ENCODE measurements around the gene GLYAT. TPM values are rescaled to one million over a fixed set of nuclear protein-coding genes. Genes with fewer than 3 reads are reported as not detected.

Gene GLYAT
- total and polyA plus RNA-seq, 2 donors (not counting 1 experiment from before 2014, with no cell fraction given): not detected

DNA sequence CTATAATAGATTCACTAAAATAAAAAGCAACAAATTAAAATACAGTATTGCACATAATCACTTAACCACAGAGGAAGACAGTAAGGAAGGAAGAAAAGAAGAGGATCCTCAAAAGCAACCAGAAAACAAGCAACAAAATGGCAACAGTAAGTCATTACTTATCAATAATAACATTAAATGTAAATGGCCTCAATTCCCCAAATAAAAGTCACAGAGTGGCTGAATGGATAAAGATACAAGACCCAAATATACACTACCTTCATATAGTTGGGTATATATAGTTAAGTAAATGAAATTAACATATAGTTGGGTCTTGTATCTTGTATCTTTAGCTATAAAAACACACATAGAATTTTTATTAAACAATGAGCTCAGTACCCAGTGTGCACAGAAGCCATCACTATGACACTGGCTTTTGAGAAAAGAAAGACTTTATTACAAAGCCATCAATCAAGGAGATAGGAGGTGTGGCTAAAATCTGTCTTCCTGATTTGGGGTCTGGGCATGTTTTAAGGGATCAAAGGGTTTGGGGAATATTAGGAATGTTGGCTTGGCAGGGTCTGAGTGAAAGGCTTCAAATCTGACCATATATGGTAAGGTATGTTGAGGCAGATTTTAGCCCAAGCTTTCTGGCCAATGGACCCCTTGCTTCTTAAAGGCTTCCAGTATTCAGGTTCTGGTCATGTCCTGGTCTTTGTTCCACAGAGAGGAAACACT is 13.4 kb upstream of the GLYAT start:
- Histone ChIP-seq H3K79me2 (ENCODE audit: control insufficient read depth, insufficient read depth, low read length) (no peaks in the 10 kb centered on the region), H3K27ac (ENCODE audit: insufficient read depth, low read length) (no peak overlapping the region), H3K4me1 (ENCODE audit: control insufficient read depth, extremely low read depth, insufficient read depth, low read length) (no peaks in the 10 kb centered on the region), H3K9ac (ENCODE audit: insufficient read depth, low read length) (no peak overlapping the region), H4K20me1 (ENCODE audit: control insufficient read depth, extremely low read depth, insufficient read depth, low read length) (no peaks in the 10 kb centered on the region), H3K36me3 (ENCODE audit: control insufficient read depth, insufficient read depth, low read length) (no peaks in the 10 kb centered on the region), H3K27me3 (ENCODE audit: control insufficient read depth, insufficient read depth, low read length) (no peaks in the 10 kb centered on the region), H3K9me3 (ENCODE audit: control insufficient read depth, insufficient read depth, low read depth, low read length) (no peaks in the 10 kb centered on the region), H2AFZ (ENCODE audit: low read length) (no peak overlapping the region), H3K4me3 (replicated peaks in 1 of 4; ENCODE audit: control extremely low read depth in 1 of 4, insufficient read depth in 1 of 4, low read depth in 3 of 4, low read length in 4 of 4) (no peak overlapping the region), H3K4me2 (ENCODE audit: extremely low read depth, insufficient read depth, low read length) (no peak overlapping the region)
- TF ChIP-seq, protein P1, sequence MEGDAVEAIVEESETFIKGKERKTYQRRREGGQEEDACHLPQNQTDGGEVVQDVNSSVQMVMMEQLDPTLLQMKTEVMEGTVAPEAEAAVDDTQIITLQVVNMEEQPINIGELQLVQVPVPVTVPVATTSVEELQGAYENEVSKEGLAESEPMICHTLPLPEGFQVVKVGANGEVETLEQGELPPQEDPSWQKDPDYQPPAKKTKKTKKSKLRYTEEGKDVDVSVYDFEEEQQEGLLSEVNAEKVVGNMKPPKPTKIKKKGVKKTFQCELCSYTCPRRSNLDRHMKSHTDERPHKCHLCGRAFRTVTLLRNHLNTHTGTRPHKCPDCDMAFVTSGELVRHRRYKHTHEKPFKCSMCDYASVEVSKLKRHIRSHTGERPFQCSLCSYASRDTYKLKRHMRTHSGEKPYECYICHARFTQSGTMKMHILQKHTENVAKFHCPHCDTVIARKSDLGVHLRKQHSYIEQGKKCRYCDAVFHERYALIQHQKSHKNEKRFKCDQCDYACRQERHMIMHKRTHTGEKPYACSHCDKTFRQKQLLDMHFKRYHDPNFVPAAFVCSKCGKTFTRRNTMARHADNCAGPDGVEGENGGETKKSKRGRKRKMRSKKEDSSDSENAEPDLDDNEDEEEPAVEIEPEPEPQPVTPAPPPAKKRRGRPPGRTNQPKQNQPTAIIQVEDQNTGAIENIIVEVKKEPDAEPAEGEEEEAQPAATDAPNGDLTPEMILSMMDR (conservative IDR thresholded peaks at IDR 0.05 in 1 of 2, IDR thresholded peaks at IDR 0.05 in 1 of 2; ENCODE audit: low read depth in 1 of 2, low read length in 2 of 2): no peak
- TF ChIP-seq EZH2 (IDR thresholded peaks at IDR 0.05; ENCODE audit: low read length, missing control alignments): no peak
- DNase-seq (ENCODE audit: low read depth in 2 of 2): no peak

DNA sequence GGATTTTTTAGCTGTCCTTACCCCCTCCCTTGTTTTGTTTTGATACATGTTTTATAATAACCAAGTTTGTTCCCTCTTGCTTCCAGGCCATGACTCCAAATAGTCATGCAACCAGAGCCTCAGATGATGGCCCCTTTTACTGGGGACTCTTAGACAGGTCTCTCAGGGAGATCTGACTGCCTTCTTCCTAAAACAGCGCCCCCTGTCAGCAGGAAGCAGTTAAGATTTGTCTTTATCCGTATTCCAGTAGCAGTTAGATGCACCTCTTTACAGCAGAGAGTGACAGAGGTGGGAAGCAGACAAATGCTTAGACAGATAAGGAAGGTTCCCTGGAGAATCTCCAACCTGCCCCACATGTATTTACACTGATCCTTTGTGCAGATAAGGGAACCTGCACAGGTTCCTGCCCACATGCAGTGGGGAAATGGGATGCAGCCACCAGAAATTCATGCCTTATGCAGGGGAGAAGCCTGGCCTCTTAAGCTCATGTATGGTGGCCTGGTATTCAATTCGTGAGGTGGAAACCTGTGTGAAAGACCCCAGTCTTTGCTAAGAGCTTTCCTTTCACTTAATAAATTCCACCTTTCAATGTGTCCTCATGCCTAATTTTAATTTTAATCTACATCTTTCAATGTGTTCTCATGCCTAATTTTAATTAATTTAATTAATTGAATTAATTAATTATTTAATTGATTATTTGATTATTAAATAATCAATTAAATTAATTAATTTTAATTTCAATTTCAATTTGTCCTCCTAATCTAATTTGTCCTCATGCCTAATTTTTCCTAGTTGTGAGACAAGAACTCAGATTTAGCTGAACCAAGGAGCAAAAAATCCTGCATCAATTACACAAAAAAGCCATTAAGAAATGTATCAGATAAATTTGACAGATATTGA is 11.5 kb upstream of the GLYAT start:
- H3K4me2 ChIP-seq (ENCODE audit: extremely low read depth, insufficient read depth, low read length): no peak overlapping the region
- no peak overlapping the region for H3K27ac ChIP-seq (ENCODE audit: insufficient read depth, low read length)
- no peak overlapping the region for H3K9ac ChIP-seq (ENCODE audit: insufficient read depth, low read length)
- no peak for TF ChIP-seq EZH2 (IDR thresholded peaks at IDR 0.05; ENCODE audit: low read length, missing control alignments)
- TF ChIP-seq, protein P1 (conservative IDR thresholded peaks at IDR 0.05 in 1 of 2, IDR thresholded peaks at IDR 0.05 in 1 of 2; ENCODE audit: low read depth in 1 of 2, low read length in 2 of 2): peak in 1 of 2 donors; percentile 5
- H2AFZ ChIP-seq (ENCODE audit: low read length): no peak overlapping the region
- no peaks in the 10 kb centered on the region for H4K20me1 ChIP-seq (ENCODE audit: control insufficient read depth, extremely low read depth, insufficient read depth, low read length)
- DNase-seq (ENCODE audit: low read depth in 2 of 2): no peak
- no peaks in the 10 kb centered on the region for H3K79me2 ChIP-seq (ENCODE audit: control insufficient read depth, insufficient read depth, low read length)
- no peaks in the 10 kb centered on the region for H3K27me3 ChIP-seq (ENCODE audit: control insufficient read depth, insufficient read depth, low read length)
- H3K9me3 ChIP-seq (ENCODE audit: control insufficient read depth, insufficient read depth, low read depth, low read length): no peaks in the 10 kb centered on the region
- H3K36me3 ChIP-seq (ENCODE audit: control insufficient read depth, insufficient read depth, low read length): no peaks in the 10 kb centered on the region
- H3K4me1 ChIP-seq (ENCODE audit: control insufficient read depth, extremely low read depth, insufficient read depth, low read length): no peaks in the 10 kb centered on the region
- H3K4me3 ChIP-seq (replicated peaks in 1 of 4; ENCODE audit: control extremely low read depth in 1 of 4, insufficient read depth in 1 of 4, low read depth in 3 of 4, low read length in 4 of 4): no peak overlapping the region

DNA sequence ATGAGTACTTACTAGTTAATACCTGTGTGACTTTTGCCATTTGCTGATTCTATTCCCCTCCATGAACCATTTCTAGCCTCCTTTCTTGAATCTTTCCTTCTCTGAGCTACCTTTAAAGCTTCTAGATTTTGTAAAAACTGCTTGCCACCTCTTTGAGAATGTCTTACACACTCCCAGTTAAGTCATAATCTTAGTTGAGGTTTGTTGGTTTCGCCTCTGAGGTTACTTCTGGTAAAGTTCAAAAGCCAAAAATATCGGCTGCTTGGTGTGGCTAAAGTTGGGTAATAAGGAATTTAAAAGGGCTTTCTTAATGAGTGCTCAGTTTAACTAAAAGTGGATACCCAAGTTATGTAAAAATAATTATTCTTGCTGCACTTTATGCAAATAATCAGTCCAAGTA is 10.4 kb upstream of the GLYAT start:
- no peak overlapping the region for H3K4me2 ChIP-seq (ENCODE audit: extremely low read depth, insufficient read depth, low read length)
- no peak overlapping the region for H3K4me3 ChIP-seq (replicated peaks in 1 of 4; ENCODE audit: control extremely low read depth in 1 of 4, insufficient read depth in 1 of 4, low read depth in 3 of 4, low read length in 4 of 4)
- no peak for DNase-seq (ENCODE audit: low read depth in 2 of 2)
- H3K79me2 ChIP-seq (ENCODE audit: control insufficient read depth, insufficient read depth, low read length): no peaks in the 10 kb centered on the region
- no peak overlapping the region for H3K9ac ChIP-seq (ENCODE audit: insufficient read depth, low read length)
- TF ChIP-seq EZH2 (IDR thresholded peaks at IDR 0.05; ENCODE audit: low read length, missing control alignments): no peak
- TF ChIP-seq, protein P1 (conservative IDR thresholded peaks at IDR 0.05 in 1 of 2, IDR thresholded peaks at IDR 0.05 in 1 of 2; ENCODE audit: low read depth in 1 of 2, low read length in 2 of 2): no peak
- no peaks in the 10 kb centered on the region for H3K4me1 ChIP-seq (ENCODE audit: control insufficient read depth, extremely low read depth, insufficient read depth, low read length)
- H3K9me3 ChIP-seq (ENCODE audit: control insufficient read depth, insufficient read depth, low read depth, low read length): no peaks in the 10 kb centered on the region
- H4K20me1 ChIP-seq (ENCODE audit: control insufficient read depth, extremely low read depth, insufficient read depth, low read length): no peaks in the 10 kb centered on the region
- H2AFZ ChIP-seq (ENCODE audit: low read length): no peak overlapping the region
- no peak overlapping the region for H3K27ac ChIP-seq (ENCODE audit: insufficient read depth, low read length)
- no peaks in the 10 kb centered on the region for H3K36me3 ChIP-seq (ENCODE audit: control insufficient read depth, insufficient read depth, low read length)
- no peaks in the 10 kb centered on the region for H3K27me3 ChIP-seq (ENCODE audit: control insufficient read depth, insufficient read depth, low read length)
